B cell (primary cell): ENCODE measurements around the gene CRYM.

ENCODE experiments used
- CTCF ChIP-seq: fragments of 200-600 bp; IDR thresholded peaks from one replicate; pipeline ENCODE4 v1.8.0; 2022; ENCODE audit warnings: antibody characterized with exemption, mild to moderate bottlenecking
- EZH2 ChIP-seq: IDR thresholded peaks from 2 replicates; pipeline ENCODE4 v1.6.1; 2012; ENCODE audit warnings: borderline replicate concordance, low read depth, mild to moderate bottlenecking, moderate library complexity, low read length; ENCODE audit not compliant: insufficient read depth, poor library complexity, severe bottlenecking

- TF ChIP-seq EZH2 (no peak), CTCF (no peak)
These were observed 33.4 kb downstream of the CRYM start for GRCh38 chr16:21244518-21245215.
